Activated CD8-positive, alpha-beta memory T cell treated with anti-CD3 and anti-CD28 coated beads, Interleukin-2, amount 10 ng/mL, durations not matched to agents 7 days and 5 days (primary cell): ENCODE results near the gene STYK1. TPM values are rescaled to one million over a fixed set of nuclear protein-coding genes. Genes with fewer than 3 reads are reported as not detected.

Experiments used
- ATAC-seq: fragments of 150-1000 bp; cut with Tn5 transposase; one replicate; pipeline ENCODE4 v1.10.0; 2021; ENCODE audit warnings: moderate library complexity
- CTCF ChIA-PET: fragments of 350-600 bp; sonication (Branson Sonifier 250); formaldehyde crosslinking; loops from one replicate; lab custom pipeline; 2021; ENCODE audit warnings: antibody characterized with exemption; lab: Charles Lee
- DNase-seq: peaks from one replicate; pipeline ENCODE4 v3.0.0-alpha.2; 2020
- H3K27ac Mint-ChIP-seq: one replicate; pipeline ENCODE4 v1.8.0; 2021; ENCODE audit warnings: mild to moderate bottlenecking, mixed read lengths
- H3K27me3 Mint-ChIP-seq: one replicate; pipeline ENCODE4 v1.8.0; 2021; ENCODE audit warnings: mixed read lengths
- H3K36me3 Mint-ChIP-seq: one replicate; pipeline ENCODE4 v1.8.0; 2021; ENCODE audit warnings: mild to moderate bottlenecking, mixed read lengths
- H3K4me1 Mint-ChIP-seq: one replicate; pipeline ENCODE4 v1.8.0; 2021; ENCODE audit warnings: mixed read lengths
- H3K4me3 Mint-ChIP-seq: one replicate; pipeline ENCODE4 v1.8.0; 2021; ENCODE audit warnings: mild to moderate bottlenecking, moderate library complexity, mixed read lengths
- H3K9me3 Mint-ChIP-seq: one replicate; pipeline ENCODE4 v1.8.0; 2022; ENCODE audit warnings: low read depth, mixed read lengths
- total RNA-seq, 2 experiments: library from RNA; stranded (reverse); gene quantifications; one replicate each; pipeline ENCODE4 v1.2.3, GENCODE V29; 2021

STYK1 gene
- total RNA-seq: 10 to 100 TPM in 1 of 2 experiments, 1 to 10 TPM in 1; 8.4 to 16.1 TPM

GRCh38 chr12:10673659-10674384 is at the start of gene STYK1:
Gene STYK1 (minus strand): TSS chr12:10674052. CDS start chr12:10634618, 39,434 bp downstream.
- no peaks in the 10 kb centered on the region for H3K9me3 Mint-ChIP-seq
- CTCF ChIA-PET: interaction anchor here (0.8 to 1.2 kb wide), 3 partner anchors 93 to 521 kb away, joined by 3 to 4 read pairs (median 3); no protein-coding TSS in a partner anchor
- peak within 1 kb of the TSS; percentile 80 for H3K4me3 Mint-ChIP-seq
- H3K27me3 Mint-ChIP-seq: peaks cover 16% of the 10 kb centered on the region
- peak within 1 kb of the TSS; percentile 89 for H3K27ac Mint-ChIP-seq
- peaks cover 33% of the 10 kb centered on the region for H3K36me3 Mint-ChIP-seq
- H3K4me1 Mint-ChIP-seq: peaks cover 71% of the 10 kb centered on the region
- ATAC-seq: peak; percentile 86
- DNase-seq: peak; percentile 93

GRCh38 chr12:10722905-10723746 is 49.3 kb upstream of the STYK1 start, which contains the start of gene YBX3:
Gene YBX3 (minus strand): TSS chr12:10723323. CDS start chr12:10723111, 212 bp downstream.
- Mint-ChIP-seq H3K4me3 (peak within 1 kb of the TSS; percentile 94), H3K4me1 (peaks cover 39% of the 10 kb centered on the region), H3K9me3 (no peaks in the 10 kb centered on the region), H3K27me3 (peaks cover 39% of the 10 kb centered on the region), H3K27ac (peak within 1 kb of the TSS; percentile 89), H3K36me3 (peaks cover under 1% of the 10 kb centered on the region)
- CTCF ChIA-PET: interaction anchor here (1.5 to 1.8 kb wide), 3 partner anchors 11 to 26 kb away, joined by 3 to 6 read pairs (median 3); no protein-coding TSS in a partner anchor
- peak; percentile 74 for DNase-seq
- ATAC-seq: peak; percentile 46

GRCh38 chr12:10722502-10722904 is 48.7 kb upstream of the STYK1 start:
- CTCF ChIA-PET: interaction anchor here (0.6 to 1.6 kb wide), 3 partner anchors 11 to 332 kb away, joined by 3 read pairs; no protein-coding TSS in a partner anchor
- Mint-ChIP-seq H3K36me3 (peaks cover 4% of the 10 kb centered on the region), H3K9me3 (no peaks in the 10 kb centered on the region), H3K4me1 (peaks cover 43% of the 10 kb centered on the region), H3K4me3 (peak overlapping the region; percentile 94), H3K27me3 (peaks cover 34% of the 10 kb centered on the region), H3K27ac (peak overlapping the region; percentile 89)
- DNase-seq (peak; percentile 66), ATAC-seq (peak; percentile 60)

- H3K4me1 Mint-ChIP-seq: peaks cover 48% of the 10 kb centered on the region
- ATAC-seq: peak; percentile 66
- H3K27ac Mint-ChIP-seq: peak overlapping the region; percentile 89
Observed at GRCh38 chr12:10721651-10722501, 48.0 kb upstream of the STYK1 start.

GRCh38 chr12:10720974-10721650 is 47.3 kb upstream of the STYK1 start:
- H3K4me3 Mint-ChIP-seq: peak overlapping the region; percentile 94
- no peak for DNase-seq
- peak overlapping the region; percentile 89 for H3K27ac Mint-ChIP-seq
- peaks cover 25% of the 10 kb centered on the region for H3K27me3 Mint-ChIP-seq
- H3K9me3 Mint-ChIP-seq: no peaks in the 10 kb centered on the region
- peaks cover 15% of the 10 kb centered on the region for H3K36me3 Mint-ChIP-seq
- CTCF ChIA-PET: no interaction called here
- peaks cover 53% of the 10 kb centered on the region for H3K4me1 Mint-ChIP-seq
- ATAC-seq: no peak

More at GRCh38 chr12:10721651-10722501, 48.0 kb upstream of the STYK1 start:
- Mint-ChIP-seq H3K9me3 (no peaks in the 10 kb centered on the region), H3K27me3 (peaks cover 29% of the 10 kb centered on the region), H3K4me3 (peak overlapping the region; percentile 94), H3K36me3 (peaks cover 10% of the 10 kb centered on the region)
- peak; percentile 82 for DNase-seq
- CTCF ChIA-PET: interaction anchor here (0.6 to 1.5 kb wide), 2 partner anchors 13 to 331 kb away, joined by 3 read pairs; no protein-coding TSS in a partner anchor

GRCh38 chr12:10719482-10719881 is 45.6 kb upstream of the STYK1 start:
- H3K4me1 Mint-ChIP-seq: peaks cover 62% of the 10 kb centered on the region
- DNase-seq: no peak
- CTCF ChIA-PET: interaction anchor here (1.0 to 1.3 kb wide), 3 partner anchors 9 to 41 kb away, joined by 3 to 5 read pairs (median 4); no protein-coding TSS in a partner anchor
- no peak for ATAC-seq
- H3K27me3 Mint-ChIP-seq: peaks cover 11% of the 10 kb centered on the region
- H3K36me3 Mint-ChIP-seq: peaks cover 23% of the 10 kb centered on the region
- H3K4me3 Mint-ChIP-seq: no peak overlapping the region
- no peaks in the 10 kb centered on the region for H3K9me3 Mint-ChIP-seq
- no peak overlapping the region for H3K27ac Mint-ChIP-seq

GRCh38 chr12:10718279-10718821 is 44.5 kb upstream of the STYK1 start:
- CTCF ChIA-PET: interaction anchor here (0.6 to 1.3 kb wide), 4 partner anchors 7 to 42 kb away, joined by 3 to 5 read pairs (median 4); no protein-coding TSS in a partner anchor
- no peaks in the 10 kb centered on the region for H3K9me3 Mint-ChIP-seq
- ATAC-seq (no peak), DNase-seq (no peak)
- H3K27ac Mint-ChIP-seq: peak overlapping the region; percentile 1
- H3K36me3 Mint-ChIP-seq: peaks cover 32% of the 10 kb centered on the region
- no peaks in the 10 kb centered on the region for H3K27me3 Mint-ChIP-seq
- H3K4me3 Mint-ChIP-seq: no peak overlapping the region
- H3K4me1 Mint-ChIP-seq: peaks cover 52% of the 10 kb centered on the region

- Mint-ChIP-seq H3K4me3 (no peak overlapping the region), H3K27me3 (no peaks in the 10 kb centered on the region), H3K4me1 (peaks cover 52% of the 10 kb centered on the region), H3K27ac (no peak overlapping the region), H3K9me3 (no peaks in the 10 kb centered on the region), H3K36me3 (peaks cover 40% of the 10 kb centered on the region)
- ATAC-seq (no peak), DNase-seq (no peak)
- CTCF ChIA-PET: interaction anchor here (0.7 kb wide), 1 partner anchor 453 kb away, joined by 3 read pairs; the partner anchor contains the start of gene SMIM10L1
Observed at GRCh38 chr12:10717410-10717809, 43.6 kb upstream of the STYK1 start.

GRCh38 chr12:10716704-10717315 is 43.0 kb upstream of the STYK1 start:
- peaks cover 50% of the 10 kb centered on the region for H3K4me1 Mint-ChIP-seq
- H3K4me3 Mint-ChIP-seq: no peak overlapping the region
- CTCF ChIA-PET: interaction anchor here (0.7 kb wide), 1 partner anchor 454 kb away, joined by 3 read pairs; the partner anchor contains the start of gene SMIM10L1
- no peaks in the 10 kb centered on the region for H3K27me3 Mint-ChIP-seq
- DNase-seq (no peak), ATAC-seq (no peak)
- H3K27ac Mint-ChIP-seq: no peak overlapping the region
- H3K9me3 Mint-ChIP-seq: no peaks in the 10 kb centered on the region
- peaks cover 44% of the 10 kb centered on the region for H3K36me3 Mint-ChIP-seq

GRCh38 chr12:10716277-10716676 is 42.4 kb upstream of the STYK1 start:
- DNase-seq (no peak), ATAC-seq (no peak)
- CTCF ChIA-PET: no interaction called here
- H3K4me1 Mint-ChIP-seq: peaks cover 45% of the 10 kb centered on the region
- H3K36me3 Mint-ChIP-seq: peaks cover 48% of the 10 kb centered on the region
- no peak overlapping the region for H3K4me3 Mint-ChIP-seq
- no peak overlapping the region for H3K27ac Mint-ChIP-seq
- H3K27me3 Mint-ChIP-seq: no peaks in the 10 kb centered on the region
- no peaks in the 10 kb centered on the region for H3K9me3 Mint-ChIP-seq

- ATAC-seq: peak; percentile 26
- Mint-ChIP-seq H3K27ac (no peak overlapping the region), H3K4me1 (peaks cover 38% of the 10 kb centered on the region), H3K9me3 (no peaks in the 10 kb centered on the region), H3K36me3 (peaks cover 50% of the 10 kb centered on the region), H3K27me3 (no peaks in the 10 kb centered on the region), H3K4me3 (no peak overlapping the region)
- CTCF ChIA-PET: no interaction called here
- DNase-seq: no peak
Observed at GRCh38 chr12:10715491-10715890, 41.6 kb upstream of the STYK1 start.
